Measurements from ENCODE around the gene SETBP1. TPM values are rescaled to one million over a fixed set of nuclear protein-coding genes. Genes with fewer than 3 reads are reported as not detected.
A peak's percentile ranks its signal among the peaks of the same experiment; 100 is the strongest.

SETBP1 gene
- total and polyA plus RNA-seq, 9 of the 15 experiments (the other 6 are each of a cell fraction or from before 2014, with no cell fraction given), result under 0.01 to 0.13 (median 0.04) TPM

- DNase-seq (ENCODE audit: extremely low read depth in 1 of 4, low spot score in 3 of 4), result peak in 3 of 4 experiments; percentile 12 to 51 (median 35)
- H3K9me1 ChIP-seq (ENCODE audit: control insufficient read depth, insufficient read depth, low read length), result no peaks in the 10 kb centered on the region
- H3K27me3 ChIP-seq (ENCODE audit: control insufficient read depth in 2 of 2, insufficient read depth in 2 of 2, low read length in 2 of 2), result no peaks in the 10 kb centered on the region
- H4K20me1 ChIP-seq (replicated peaks; ENCODE audit: control insufficient read depth, insufficient read depth, low read length), result no peaks in the 10 kb centered on the region
- peak; percentile 64 for ATAC-seq
- intact Hi-C loops (cut with micrococcal nuclease), result no loop called here
- in situ Hi-C loops (cut with MboI), result no loop called here
- POLR2A ChIA-PET, result interaction anchor here (0.6 kb wide), 1 partner anchor 13 kb away, joined by 3 read pairs; no protein-coding TSS in a partner anchor
- no TSS peak for BruUV-seq (replicated peaks)
- 2% methylated on average over 5 of the region's 5 CpGs for WGBS (ENCODE audit: insufficient coverage, low coverage, missing lambda C conversion rate)
- no peaks in the 10 kb centered on the region for H3K36me3 ChIP-seq (ENCODE audit: control insufficient read depth, insufficient read depth, low read length)
- no peak overlapping the region for H2AFZ ChIP-seq (ENCODE audit: low read depth, low read length)
- CTCF ChIA-PET (ENCODE audit: low intra/inter-chr PET ratio), result no interaction called here
- H3K79me2 ChIP-seq (ENCODE audit: control insufficient read depth, insufficient read depth, low read length), result no peaks in the 10 kb centered on the region
- H3K4me3 ChIP-seq, result no peak overlapping the region
- H3K4me1 ChIP-seq (replicated peaks in 1 of 2; ENCODE audit: control insufficient read depth in 2 of 2, insufficient read depth in 2 of 2, low read length in 2 of 2), result peaks cover 0 to 40% of the 10 kb centered on the region in 2 experiments; a peak in 4 of 5 replicates
- no peak overlapping the region for H3K9ac ChIP-seq (ENCODE audit: insufficient read depth in 1 of 2, low read depth in 2 of 2, low read length in 2 of 2)
- FAIRE-seq, result peak; percentile 46
- no peak overlapping the region for H3K27ac ChIP-seq (ENCODE audit: extremely low read depth, low read depth, low read length)
- H3K9me3 ChIP-seq (replicated peaks; ENCODE audit: control insufficient read depth, insufficient read depth, low read depth, low read length), result no peaks in the 10 kb centered on the region
- no peak overlapping the region for H3K4me2 ChIP-seq (ENCODE audit: insufficient read depth, low read length)
- TF ChIP-seq, protein P1, sequence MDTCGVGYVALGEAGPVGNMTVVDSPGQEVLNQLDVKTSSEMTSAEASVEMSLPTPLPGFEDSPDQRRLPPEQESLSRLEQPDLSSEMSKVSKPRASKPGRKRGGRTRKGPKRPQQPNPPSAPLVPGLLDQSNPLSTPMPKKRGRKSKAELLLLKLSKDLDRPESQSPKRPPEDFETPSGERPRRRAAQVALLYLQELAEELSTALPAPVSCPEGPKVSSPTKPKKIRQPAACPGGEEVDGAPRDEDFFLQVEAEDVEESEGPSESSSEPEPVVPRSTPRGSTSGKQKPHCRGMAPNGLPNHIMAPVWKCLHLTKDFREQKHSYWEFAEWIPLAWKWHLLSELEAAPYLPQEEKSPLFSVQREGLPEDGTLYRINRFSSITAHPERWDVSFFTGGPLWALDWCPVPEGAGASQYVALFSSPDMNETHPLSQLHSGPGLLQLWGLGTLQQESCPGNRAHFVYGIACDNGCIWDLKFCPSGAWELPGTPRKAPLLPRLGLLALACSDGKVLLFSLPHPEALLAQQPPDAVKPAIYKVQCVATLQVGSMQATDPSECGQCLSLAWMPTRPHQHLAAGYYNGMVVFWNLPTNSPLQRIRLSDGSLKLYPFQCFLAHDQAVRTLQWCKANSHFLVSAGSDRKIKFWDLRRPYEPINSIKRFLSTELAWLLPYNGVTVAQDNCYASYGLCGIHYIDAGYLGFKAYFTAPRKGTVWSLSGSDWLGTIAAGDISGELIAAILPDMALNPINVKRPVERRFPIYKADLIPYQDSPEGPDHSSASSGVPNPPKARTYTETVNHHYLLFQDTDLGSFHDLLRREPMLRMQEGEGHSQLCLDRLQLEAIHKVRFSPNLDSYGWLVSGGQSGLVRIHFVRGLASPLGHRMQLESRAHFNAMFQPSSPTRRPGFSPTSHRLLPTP (IDR thresholded peaks at IDR 0.05; ENCODE audit: borderline replicate concordance, extremely low read depth, insufficient read length), result no peak
- TF ChIP-seq, protein P2, sequence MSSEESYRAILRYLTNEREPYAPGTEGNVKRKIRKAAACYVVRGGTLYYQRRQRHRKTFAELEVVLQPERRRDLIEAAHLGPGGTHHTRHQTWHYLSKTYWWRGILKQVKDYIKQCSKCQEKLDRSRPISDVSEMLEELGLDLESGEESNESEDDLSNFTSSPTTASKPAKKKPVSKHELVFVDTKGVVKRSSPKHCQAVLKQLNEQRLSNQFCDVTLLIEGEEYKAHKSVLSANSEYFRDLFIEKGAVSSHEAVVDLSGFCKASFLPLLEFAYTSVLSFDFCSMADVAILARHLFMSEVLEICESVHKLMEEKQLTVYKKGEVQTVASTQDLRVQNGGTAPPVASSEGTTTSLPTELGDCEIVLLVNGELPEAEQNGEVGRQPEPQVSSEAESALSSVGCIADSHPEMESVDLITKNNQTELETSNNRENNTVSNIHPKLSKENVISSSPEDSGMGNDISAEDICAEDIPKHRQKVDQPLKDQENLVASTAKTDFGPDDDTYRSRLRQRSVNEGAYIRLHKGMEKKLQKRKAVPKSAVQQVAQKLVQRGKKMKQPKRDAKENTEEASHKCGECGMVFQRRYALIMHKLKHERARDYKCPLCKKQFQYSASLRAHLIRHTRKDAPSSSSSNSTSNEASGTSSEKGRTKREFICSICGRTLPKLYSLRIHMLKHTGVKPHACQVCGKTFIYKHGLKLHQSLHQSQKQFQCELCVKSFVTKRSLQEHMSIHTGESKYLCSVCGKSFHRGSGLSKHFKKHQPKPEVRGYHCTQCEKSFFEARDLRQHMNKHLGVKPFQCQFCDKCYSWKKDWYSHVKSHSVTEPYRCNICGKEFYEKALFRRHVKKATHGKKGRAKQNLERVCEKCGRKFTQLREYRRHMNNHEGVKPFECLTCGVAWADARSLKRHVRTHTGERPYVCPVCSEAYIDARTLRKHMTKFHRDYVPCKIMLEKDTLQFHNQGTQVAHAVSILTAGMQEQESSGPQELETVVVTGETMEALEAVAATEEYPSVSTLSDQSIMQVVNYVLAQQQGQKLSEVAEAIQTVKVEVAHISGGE (CRISPR knock-in tag; IDR thresholded peaks at IDR 0.05), result no peak
- TF ChIP-seq EP300 (IDR thresholded peaks at IDR 0.05; ENCODE audit: low read length) (no peak), BCOR (IDR thresholded peaks at IDR 0.05) (no peak), JUND (IDR thresholded peaks at IDR 0.05; ENCODE audit: borderline replicate concordance, low read depth, low read length) (peak; percentile 16; the same call in 1 of the 2 replicates), JUND (tag; IDR thresholded peaks at IDR 0.05; ENCODE audit: borderline replicate concordance, low read depth, low read length) (no peak), ATF1 (CRISPR knock-in tag; IDR thresholded peaks at IDR 0.05) (no peak), ATF1 (tag; IDR thresholded peaks at IDR 0.05) (peak; percentile 26; the same call in 1 of the 2 replicates), NELFE (IDR thresholded peaks at IDR 0.05; ENCODE audit: insufficient read depth, insufficient read length) (no peak), THAP12 (CRISPR knock-in tag; IDR thresholded peaks at IDR 0.05) (no peak)
Observed at GRCh38 chr18:44729631-44730101, 49.0 kb downstream of the SETBP1 start.
